Measurements from ENCODE around the gene PLSCR1. TPM values are rescaled to one million over a fixed set of nuclear protein-coding genes. Genes with fewer than 3 reads are reported as not detected.

Gene PLSCR1
- total RNA-seq, 2 experiments from 2014 or later, result 137 to 146 TPM

Other genes starting within 250 kb of the PLSCR1 start
- gene PLSCR2, start 75.0 kb downstream of the PLSCR1 start, total RNA-seq, result under 1 TPM in 1 of 2 experiments, not detected in 1; 0.35 TPM
- not detected for gene PLSCR5, start 60.7 kb upstream of the PLSCR1 start, total RNA-seq